ENCODE results near the gene AKAP12.

AKAP12 gene

GRCh38 chr6:151294561-151295101, 54.9 kb downstream of the AKAP12 start:
- no peak overlapping the region for H3K9ac ChIP-seq (ENCODE audit: low read depth, low read length)
- no peak overlapping the region for H3K27ac ChIP-seq (ENCODE audit: low read depth, low read length)
- H3K4me3 ChIP-seq (ENCODE audit: low read length), result no peak overlapping the region
- WGBS, result 95% methylated on average over 5 of the region's 6 CpGs
- H3K9me3 ChIP-seq (ENCODE audit: insufficient read depth, low read depth, low read length), result no peaks in the 10 kb centered on the region
- H3K4me1 ChIP-seq (ENCODE audit: insufficient read depth, low read length), result peaks cover 15% of the 10 kb centered on the region
- no peaks in the 10 kb centered on the region for H3K27me3 ChIP-seq (ENCODE audit: insufficient read depth, low read length)
- no peaks in the 10 kb centered on the region for H3K36me3 ChIP-seq (ENCODE audit: insufficient read depth, low read length)

GRCh38 chr6:151297886-151298285, 58.1 kb downstream of the AKAP12 start:
- 97% methylated on average over 3 of the region's 6 CpGs for WGBS
- Histone ChIP-seq H3K27me3 (ENCODE audit: insufficient read depth, low read length) (no peaks in the 10 kb centered on the region), H3K27ac (ENCODE audit: low read depth, low read length) (no peak overlapping the region), H3K4me1 (ENCODE audit: insufficient read depth, low read length) (peaks cover 7% of the 10 kb centered on the region), H3K9me3 (ENCODE audit: insufficient read depth, low read depth, low read length) (no peaks in the 10 kb centered on the region), H3K9ac (ENCODE audit: low read depth, low read length) (no peak overlapping the region), H3K36me3 (ENCODE audit: insufficient read depth, low read length) (no peaks in the 10 kb centered on the region), H3K4me3 (ENCODE audit: low read length) (no peak overlapping the region)

- Histone ChIP-seq H3K4me3 (ENCODE audit: low read length) (no peak overlapping the region), H3K4me1 (ENCODE audit: insufficient read depth, low read length) (peaks cover 7% of the 10 kb centered on the region; the same call in 1 of the 2 replicates), H3K27ac (ENCODE audit: low read depth, low read length) (no peak overlapping the region), H3K9me3 (ENCODE audit: insufficient read depth, low read depth, low read length) (no peaks in the 10 kb centered on the region), H3K36me3 (ENCODE audit: insufficient read depth, low read length) (no peaks in the 10 kb centered on the region), H3K9ac (ENCODE audit: low read depth, low read length) (no peak overlapping the region), H3K27me3 (ENCODE audit: insufficient read depth, low read length) (no peaks in the 10 kb centered on the region)
- 96% methylated on average over 3 of the region's 4 CpGs for WGBS
Measured at GRCh38 chr6:151299011-151299410, 59.2 kb downstream of the AKAP12 start.

- H3K4me3 ChIP-seq (ENCODE audit: low read length), result no peak overlapping the region
- no peak overlapping the region for H3K9ac ChIP-seq (ENCODE audit: low read depth, low read length)
- no peaks in the 10 kb centered on the region; the same call in 1 of the 2 replicates for H3K4me1 ChIP-seq (ENCODE audit: insufficient read depth, low read length)
- no peak overlapping the region for H3K27ac ChIP-seq (ENCODE audit: low read depth, low read length)
- WGBS, result 84% methylated on average over 7 of the region's 8 CpGs
- no peaks in the 10 kb centered on the region for H3K36me3 ChIP-seq (ENCODE audit: insufficient read depth, low read length)
- no peaks in the 10 kb centered on the region for H3K27me3 ChIP-seq (ENCODE audit: insufficient read depth, low read length)
- H3K9me3 ChIP-seq (ENCODE audit: insufficient read depth, low read depth, low read length), result no peaks in the 10 kb centered on the region
Measured at GRCh38 chr6:151300267-151300991, 60.7 kb downstream of the AKAP12 start.

GRCh38 chr6:151301547-151301946, 61.8 kb downstream of the AKAP12 start:
- peaks cover 7% of the 10 kb centered on the region; the same call in 1 of the 2 replicates for H3K36me3 ChIP-seq (ENCODE audit: insufficient read depth, low read length)
- no peak overlapping the region for H3K9ac ChIP-seq (ENCODE audit: low read depth, low read length)
- peaks cover 6% of the 10 kb centered on the region; the same call in 1 of the 2 replicates for H3K4me1 ChIP-seq (ENCODE audit: insufficient read depth, low read length)
- 94% methylated on average over 7 of the region's 8 CpGs for WGBS
- no peak overlapping the region for H3K4me3 ChIP-seq (ENCODE audit: low read length)
- H3K9me3 ChIP-seq (ENCODE audit: insufficient read depth, low read depth, low read length), result no peaks in the 10 kb centered on the region
- no peak overlapping the region for H3K27ac ChIP-seq (ENCODE audit: low read depth, low read length)
- H3K27me3 ChIP-seq (ENCODE audit: insufficient read depth, low read length), result no peaks in the 10 kb centered on the region

GRCh38 chr6:151303231-151303630, 63.5 kb downstream of the AKAP12 start:
- Histone ChIP-seq H3K27me3 (ENCODE audit: insufficient read depth, low read length) (no peaks in the 10 kb centered on the region), H3K4me1 (ENCODE audit: insufficient read depth, low read length) (peaks cover 9% of the 10 kb centered on the region; the same call in 1 of the 2 replicates), H3K4me3 (ENCODE audit: low read length) (no peak overlapping the region), H3K36me3 (ENCODE audit: insufficient read depth, low read length) (peaks cover 14% of the 10 kb centered on the region; the same call in 1 of the 2 replicates), H3K27ac (ENCODE audit: low read depth, low read length) (no peak overlapping the region), H3K9ac (ENCODE audit: low read depth, low read length) (no peak overlapping the region), H3K9me3 (ENCODE audit: insufficient read depth, low read depth, low read length) (no peaks in the 10 kb centered on the region)
- 92% methylated on average over 3 of the region's 3 CpGs for WGBS

- WGBS, result 90% methylated on average over 12 of the region's 12 CpGs
- no peaks in the 10 kb centered on the region for H3K9me3 ChIP-seq (ENCODE audit: insufficient read depth, low read depth, low read length)
Measured at GRCh38 chr6:151306269-151306783, 66.6 kb downstream of the AKAP12 start.

GRCh38 chr6:151307501-151307900, 67.7 kb downstream of the AKAP12 start:
- H3K4me3 ChIP-seq (ENCODE audit: low read length), result no peak overlapping the region
- H3K4me1 ChIP-seq (ENCODE audit: insufficient read depth, low read length), result peaks cover 9% of the 10 kb centered on the region; the same call in 1 of the 2 replicates
- H3K9ac ChIP-seq (ENCODE audit: low read depth, low read length), result no peak overlapping the region
- H3K9me3 ChIP-seq (ENCODE audit: insufficient read depth, low read depth, low read length), result no peaks in the 10 kb centered on the region
- H3K27ac ChIP-seq (ENCODE audit: low read depth, low read length), result no peak overlapping the region
- no peaks in the 10 kb centered on the region for H3K27me3 ChIP-seq (ENCODE audit: insufficient read depth, low read length)
- 70% methylated on average over 4 of the region's 4 CpGs for WGBS
- peaks cover 20% of the 10 kb centered on the region; the same call in 1 of the 2 replicates for H3K36me3 ChIP-seq (ENCODE audit: insufficient read depth, low read length)

More at GRCh38 chr6:151306269-151306783, 66.6 kb downstream of the AKAP12 start:
- H3K4me3 ChIP-seq (ENCODE audit: low read length), result no peak overlapping the region
- no peak overlapping the region for H3K27ac ChIP-seq (ENCODE audit: low read depth, low read length)
- no peak overlapping the region for H3K9ac ChIP-seq (ENCODE audit: low read depth, low read length)
- no peaks in the 10 kb centered on the region for H3K27me3 ChIP-seq (ENCODE audit: insufficient read depth, low read length)
- H3K4me1 ChIP-seq (ENCODE audit: insufficient read depth, low read length), result peaks cover 9% of the 10 kb centered on the region; the same call in 1 of the 2 replicates
- peaks cover 20% of the 10 kb centered on the region; the same call in 1 of the 2 replicates for H3K36me3 ChIP-seq (ENCODE audit: insufficient read depth, low read length)

GRCh38 chr6:151309619-151310018, 69.9 kb downstream of the AKAP12 start:
- no peak overlapping the region for H3K27ac ChIP-seq (ENCODE audit: low read depth, low read length)
- H3K4me1 ChIP-seq (ENCODE audit: insufficient read depth, low read length), result peaks cover 18% of the 10 kb centered on the region; the same call in 1 of the 2 replicates
- H3K27me3 ChIP-seq (ENCODE audit: insufficient read depth, low read length), result no peaks in the 10 kb centered on the region
- peaks cover 20% of the 10 kb centered on the region; the same call in 1 of the 2 replicates for H3K36me3 ChIP-seq (ENCODE audit: insufficient read depth, low read length)
- WGBS, result 90% methylated on average over 4 of the region's 4 CpGs
- H3K9me3 ChIP-seq (ENCODE audit: insufficient read depth, low read depth, low read length), result no peaks in the 10 kb centered on the region
- H3K9ac ChIP-seq (ENCODE audit: low read depth, low read length), result no peak overlapping the region
- no peak overlapping the region for H3K4me3 ChIP-seq (ENCODE audit: low read length)

- Histone ChIP-seq H3K4me1 (ENCODE audit: insufficient read depth, low read length) (peaks cover 18% of the 10 kb centered on the region; the same call in 1 of the 2 replicates), H3K36me3 (ENCODE audit: insufficient read depth, low read length) (peaks cover 20% of the 10 kb centered on the region; the same call in 1 of the 2 replicates), H3K27me3 (ENCODE audit: insufficient read depth, low read length) (no peaks in the 10 kb centered on the region), H3K9ac (ENCODE audit: low read depth, low read length) (no peak overlapping the region), H3K27ac (ENCODE audit: low read depth, low read length) (no peak overlapping the region), H3K4me3 (ENCODE audit: low read length) (no peak overlapping the region), H3K9me3 (ENCODE audit: insufficient read depth, low read depth, low read length) (no peaks in the 10 kb centered on the region)
- 97% methylated on average over 10 of the region's 12 CpGs for WGBS
Measured at GRCh38 chr6:151310279-151310678, 70.5 kb downstream of the AKAP12 start.

Data from HUES64 (cell line).